HepG2 (cell line): ENCODE measurements around the gene CACNA2D3. TPM values are rescaled to one million over a fixed set of nuclear protein-coding genes. Genes with fewer than 3 reads are reported as not detected.
A peak's percentile ranks its signal among the peaks of the same experiment; 100 is the strongest.

Experiments used
- ATAC-seq: fragments of 200-7000 bp; cut with Tn5 transposase; 3 replicates; pipeline ENCODE4 v1.9.1; 2020; ENCODE audit warnings: mild to moderate bottlenecking, moderate library complexity
- BruUV-seq: library from RNA; stranded (reverse); fragments of 400-500 nt; replicated peaks from 2 replicates; lab custom pipeline; 2021; lab: Mats Ljungman, UMichigan
- CTCF ChIA-PET: fragments of 300-600 bp; formaldehyde crosslinking; extraction: SDS; loops from one replicate; lab custom pipeline; 2021; ENCODE audit warnings: low total read pairs, inconsistent platforms, low intra/inter-chr PET ratio; lab: Yijun Ruan, JAX
- POLR2A ChIA-PET: fragments of 350-600 bp; sonication (Branson Sonifier 250); formaldehyde crosslinking; loops from one replicate; lab custom pipeline; 2020; ENCODE audit warnings: antibody characterized with exemption, inconsistent platforms; lab: Yijun Ruan, JAX
- DNase-seq: peaks from one replicate; pipeline ENCODE4 v3.0.0-alpha.2; 2015; ENCODE audit warnings: low spot score
- FAIRE-seq: peaks from 3 replicates; lab custom pipeline; 2011; peaks lifted over from hg19 to GRCh38; lab: Jason Lieb, UNC
- H2AFZ ChIP-seq: one replicate; pipeline ENCODE4 v1.6.1; 2011; ENCODE audit warnings: low read length, inconsistent platforms
- H3K27ac ChIP-seq: fragments of 300-600 bp; 3 replicates; pipeline ENCODE4 v1.8.0; 2011; ENCODE audit warnings: mixed run types, mild to moderate bottlenecking, mixed read lengths, low read length, inconsistent platforms; ENCODE audit not compliant: insufficient read depth; ENCODE audit errors: extremely low read length
- H3K27me3 ChIP-seq, 2 experiments: fragments of 200-600 bp in 1 of 2; 2 replicates in 1 of 2; 3 replicates in 1 of 2; pipeline versions ENCODE4 v1.6.0 to v1.8.0; 2011; ENCODE audit warnings: low read length in 2 of 2, mild to moderate bottlenecking in 2 of 2, moderate library complexity in 2 of 2, inconsistent platforms in 1 of 2; ENCODE audit not compliant: insufficient read depth in 2 of 2, control insufficient read depth in 1 of 2
- H3K36me3 ChIP-seq, 2 experiments: fragments of 200-600 bp in 1 of 2; replicated peaks in 1 of 2; 2 replicates in 1 of 2; 3 replicates in 1 of 2; pipeline versions ENCODE4 v1.5.1 to v1.8.0; 2011; ENCODE audit warnings: low read length in 2 of 2, inconsistent platforms in 1 of 2; ENCODE audit not compliant: insufficient read depth in 2 of 2, control insufficient read depth in 1 of 2
- H3K4me1 ChIP-seq: 2 replicates; pipeline ENCODE4 v1.5.1; 2012; ENCODE audit warnings: low read length, inconsistent platforms; ENCODE audit not compliant: insufficient read depth
- H3K4me2 ChIP-seq: 2 replicates; pipeline ENCODE4 v1.6.0; 2011; ENCODE audit warnings: low read depth, low read length, inconsistent platforms
- H3K4me3 ChIP-seq, 3 experiments: fragments of 200-600 bp in 1 of 3; sonication (generic), shearing (Covaris generic) in 1 of 3; replicated peaks in 1 of 3; 2 replicates each; pipeline ENCODE4 v1.5.1; 2011 to 2016; ENCODE audit warnings: low read length in 3 of 3, inconsistent platforms in 2 of 3, low read depth in 2 of 3, mild to moderate bottlenecking in 2 of 3, control low read depth in 1 of 3, mixed read lengths in 1 of 3; ENCODE audit not compliant: insufficient read depth in 1 of 3
- H3K79me2 ChIP-seq: one replicate; pipeline ENCODE4 v1.6.1; 2011; ENCODE audit warnings: low read length, inconsistent platforms; ENCODE audit not compliant: insufficient read depth
- H3K9ac ChIP-seq: 2 replicates; pipeline ENCODE4 v1.6.0; 2011; ENCODE audit warnings: mild to moderate bottlenecking, low read depth, low read length, inconsistent platforms; ENCODE audit not compliant: insufficient read depth
- H3K9me3 ChIP-seq: 2 replicates; pipeline ENCODE4 v1.5.1; 2012; ENCODE audit warnings: mild to moderate bottlenecking, low read length
- H4K20me1 ChIP-seq: 2 replicates; pipeline ENCODE4 v1.6.0; 2011; ENCODE audit warnings: inconsistent platforms, mild to moderate bottlenecking, low read length, moderate library complexity; ENCODE audit not compliant: insufficient read depth
- ARHGAP35 ChIP-seq: sonication (generic); formaldehyde crosslinking; IDR thresholded peaks from 2 replicates; pipeline ENCODE4 v1.9.0; 2022; ENCODE audit warnings: mild to moderate bottlenecking, inconsistent platforms, moderate library complexity, missing genetic modification reagents, borderline replicate concordance
- CREB1 ChIP-seq, 2 experiments: fragments of 450-650 bp in 1 of 2; IDR thresholded peaks; 2 replicates each; pipeline ENCODE4 v1.6.1; 2016 to 2017; ENCODE audit warnings: control low read depth in 1 of 2, mild to moderate bottlenecking in 1 of 2, missing compliant biosample characterization in 1 of 2, missing genetic modification characterization in 1 of 2
- HOXA3 ChIP-seq: sonication (generic); formaldehyde crosslinking; IDR thresholded peaks from 2 replicates; pipeline ENCODE4 v1.5.0; 2020; ENCODE audit warnings: missing genetic modification reagents
- TARDBP ChIP-seq: sonication (generic); formaldehyde crosslinking; IDR thresholded peaks from 2 replicates; pipeline ENCODE4 v1.8.0; 2022; ENCODE audit warnings: mild to moderate bottlenecking, missing genetic modification reagents
- WGBS: methylation state at CpG from one replicate; pipeline ENCODE4 v1.1.6; 2017; ENCODE audit warnings: low lambda C conversion rate; 5-methylcytosine and 5-hydroxymethylcytosine counted together
- in situ Hi-C: cut with HindIII; loops from 2 replicates; pipeline ENCODE4 v1.10.0; 2017; ENCODE audit warnings: low pct_unique_long_range_greater_than_20kb; ENCODE audit not compliant: extremely low pct_ligation_motif_present
- intact Hi-C: fragments of 100-400 bp; cut with micrococcal nuclease; formaldehyde crosslinking; loops from one replicate; pipeline ENCODE4 v1.10.0; 2022; ENCODE audit not compliant: unreplicated experiment
- polyA plus RNA-seq, 8 experiments: library from polyadenylated mRNA; depleted of rRNA in 3 of 8; stranded (reverse) in 7 of 8; unstranded in 1 of 8; fragments of >200 nt; fragmentation: Illumina TruSeq in 4 of 8; extraction: Trizol in 4 of 8; gene quantifications; 2 replicates each; pipeline versions ENCODE4 v1.2.1 to v1.2.3, GENCODE V29; 2011 to 2016; ENCODE audit warnings: low read depth in 4 of 8, missing spikeins in 1 of 8, mixed read lengths in 1 of 8; ENCODE audit not compliant: insufficient read depth in 1 of 8
- total RNA-seq, 5 experiments: library from RNA; depleted of rRNA; stranded (reverse); fragments of >200 nt; fragmentation: Illumina TruSeq; extraction: Trizol; gene quantifications; 2 replicates each; pipeline ENCODE4 v1.2.3, GENCODE V29; 2016; ENCODE audit warnings: low read depth in 1 of 5

Gene CACNA2D3
- total and polyA plus RNA-seq, 2 of the 13 experiments (the other 11 are each of a cell fraction or from before 2014, with no cell fraction given) = not detected

DNA sequence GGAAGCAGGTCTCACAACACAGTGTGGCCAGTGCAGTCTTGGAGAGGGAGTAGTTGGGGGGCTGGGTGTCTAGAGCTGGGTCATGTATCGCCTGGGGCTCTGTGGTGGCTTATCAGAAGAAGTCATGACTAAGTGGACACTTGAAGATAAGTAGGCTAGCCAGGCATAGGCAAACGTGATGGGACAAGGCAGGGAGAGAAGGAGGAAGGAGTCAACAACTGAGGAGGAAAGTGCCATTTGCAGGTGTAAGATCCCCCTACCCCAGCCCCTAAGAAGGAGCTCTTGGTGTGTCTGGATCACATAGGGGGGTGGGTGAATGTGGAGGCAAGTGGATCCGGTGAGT is 453.2 kb downstream of the CACNA2D3 start:
- intact Hi-C loops = no loop called here

DNA sequence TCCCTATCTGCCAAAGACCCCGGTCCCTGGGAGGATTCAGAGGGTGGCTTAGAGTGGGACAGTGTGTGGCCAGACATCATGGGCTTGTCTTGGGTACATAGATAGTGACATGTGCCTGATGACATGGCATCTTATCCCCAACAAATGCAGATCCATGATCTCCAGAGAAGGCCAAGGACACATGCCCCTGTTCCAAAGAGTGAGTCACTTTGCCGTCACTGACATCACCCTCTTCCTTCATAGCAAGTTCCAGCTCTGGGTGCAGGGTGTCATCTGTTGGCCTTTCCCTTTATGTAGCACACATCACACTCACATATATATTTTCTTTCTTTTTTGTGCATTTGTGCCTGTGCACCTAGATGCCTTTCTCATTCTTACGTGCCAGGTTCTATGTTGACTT is 455.0 kb downstream of the CACNA2D3 start:
- intact Hi-C loops (no loop called here), in situ Hi-C loops (no loop called here)
- H3K9ac ChIP-seq = no peak overlapping the region
- ATAC-seq = no peak
- no TSS peak for BruUV-seq
- H3K9me3 ChIP-seq = no peaks in the 10 kb centered on the region
- no peak overlapping the region for H2AFZ ChIP-seq
- no peak for DNase-seq
- no peaks in the 10 kb centered on the region for H3K27me3 ChIP-seq
- 40% methylated on average over 3 of the region's 3 CpGs for WGBS
- TF ChIP-seq CREB1 (IDR thresholded peaks at IDR 0.05) (0 out of 2 replicates have a peak, but pooled peaks have one; percentile 19), CREB1 (CRISPR knock-in tag; IDR thresholded peaks at IDR 0.05) (no peak), ARHGAP35 (CRISPR knock-in tag) (no peak), HOXA3 (CRISPR knock-in tag) (no peak)
- no peak for FAIRE-seq
- no peaks in the 10 kb centered on the region for H3K36me3 ChIP-seq
- no peaks in the 10 kb centered on the region for H3K79me2 ChIP-seq
- no peaks in the 10 kb centered on the region for H3K4me1 ChIP-seq
- H3K4me3 ChIP-seq = no peak overlapping the region
- ChIA-PET POLR2A (no interaction called here), CTCF (no interaction called here)
- no peak overlapping the region for H3K27ac ChIP-seq
- H4K20me1 ChIP-seq = no peaks in the 10 kb centered on the region
- no peak overlapping the region for H3K4me2 ChIP-seq

More for the DNA sequence above, 453.2 kb downstream of the CACNA2D3 start:
- H3K4me2 ChIP-seq = no peak overlapping the region
- ATAC-seq (no peak), DNase-seq (no peak), FAIRE-seq (no peak)
- H3K4me1 ChIP-seq = no peaks in the 10 kb centered on the region
- no peaks in the 10 kb centered on the region for H3K36me3 ChIP-seq
- WGBS = 5% methylated on average over 3 of the region's 3 CpGs
- TF ChIP-seq TARDBP (CRISPR knock-in tag) = no peak
- ChIA-PET CTCF (no interaction called here), POLR2A (no interaction called here)
- BruUV-seq = no TSS peak
- H3K79me2 ChIP-seq = no peaks in the 10 kb centered on the region
- H2AFZ ChIP-seq = no peak overlapping the region
- no peaks in the 10 kb centered on the region for H4K20me1 ChIP-seq
- H3K27me3 ChIP-seq = no peaks in the 10 kb centered on the region
- H3K9me3 ChIP-seq = no peaks in the 10 kb centered on the region
- no peak overlapping the region for H3K4me3 ChIP-seq
- no peak overlapping the region for H3K9ac ChIP-seq
- in situ Hi-C loops = no loop called here
- no peak overlapping the region for H3K27ac ChIP-seq
